Stimulated activated CD4-positive, alpha-beta T cell treated with anti-CD3 and anti-CD28 coated beads, TNF-alpha, amount 100 ng/mL, for 1 hour (primary cell): Measurements from ENCODE around the gene SLC38A8.

Experiments used
- DNase-seq, 3 donors: peaks; one replicate each; pipeline ENCODE4 v3.0.0-alpha.2; 2020; ENCODE audit warnings: low read depth in 3 of 3, low spot score in 1 of 3

Gene SLC38A8

DNA sequence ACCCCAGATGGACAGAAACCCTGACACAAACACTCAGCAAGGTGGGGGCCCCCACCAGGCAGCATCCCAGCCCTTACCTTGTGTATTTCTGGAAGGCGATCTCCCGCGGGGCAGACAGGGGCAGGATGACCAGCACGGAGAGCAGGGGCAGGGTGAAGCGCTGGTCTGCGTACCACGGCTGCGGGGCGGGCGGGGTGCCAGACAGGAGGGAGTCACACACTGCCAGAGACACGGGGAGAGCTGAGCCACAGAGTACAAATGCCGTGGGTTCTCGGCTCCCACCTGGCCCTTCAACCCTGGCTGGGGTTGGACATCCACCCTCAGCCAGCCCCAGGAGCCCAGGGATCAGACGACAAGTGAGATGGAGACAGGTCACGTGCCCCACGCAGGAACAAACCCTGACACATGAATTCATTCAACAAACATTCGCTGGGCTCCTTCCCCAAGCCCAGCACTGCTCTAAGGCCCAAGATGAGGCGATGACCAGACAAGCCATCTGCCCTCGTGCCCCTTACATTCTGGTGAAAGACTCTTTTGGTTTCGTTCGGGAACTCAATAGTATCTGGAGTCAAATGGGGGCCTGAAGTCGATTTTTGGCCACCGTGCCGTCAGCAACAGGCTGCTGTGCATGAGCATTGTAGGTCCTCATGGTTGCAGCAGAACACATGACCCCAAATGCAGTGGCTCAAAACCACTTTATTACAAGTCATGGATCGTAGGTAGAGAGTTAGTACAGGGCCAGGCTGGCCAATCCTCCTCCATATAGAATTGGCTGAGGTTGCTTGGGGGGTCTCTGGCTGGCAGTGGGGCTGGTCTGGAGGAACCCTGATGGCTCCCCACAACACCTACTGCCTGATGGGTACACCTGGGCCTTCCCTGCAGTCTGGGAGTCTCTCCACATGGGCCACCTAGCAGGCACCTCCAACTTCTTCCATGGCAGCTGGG, 9.1 kb downstream of the SLC38A8 start:
- no peak for DNase-seq

DNA sequence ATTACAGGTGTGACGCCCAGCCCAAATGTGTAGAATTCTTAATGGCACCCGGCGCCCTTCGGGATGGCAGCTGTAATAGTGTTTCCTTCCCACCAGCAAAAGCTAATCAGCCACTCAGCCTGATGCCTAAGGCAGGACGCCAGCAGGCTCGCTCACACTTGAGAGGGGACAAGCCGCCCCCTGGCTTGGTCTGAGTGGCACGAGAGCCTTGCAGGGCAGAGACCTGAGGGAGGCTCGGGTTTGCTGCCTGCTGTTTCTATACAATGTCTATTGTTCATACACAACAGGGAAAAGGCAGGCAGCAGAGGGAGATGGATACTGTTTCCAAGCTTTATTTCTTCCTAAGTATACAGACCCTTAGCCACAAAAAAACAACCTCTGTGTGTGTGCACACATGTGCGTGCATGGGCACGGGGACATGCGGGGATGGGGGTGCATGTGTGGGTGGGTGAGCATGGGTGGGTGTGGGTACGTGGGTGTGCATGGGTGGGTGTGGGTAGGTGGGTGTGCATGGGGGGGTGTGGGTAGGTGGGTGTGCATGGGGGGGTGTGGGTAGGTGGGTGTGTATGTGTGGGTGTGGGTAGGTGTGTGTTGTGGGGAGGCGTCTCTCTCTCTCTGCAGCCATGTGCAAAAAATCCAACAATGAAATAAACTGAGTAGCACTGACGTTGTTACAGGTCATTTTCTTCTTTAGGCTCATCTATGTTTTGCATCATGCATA, 10.0 kb downstream of the SLC38A8 start:
- DNase-seq, result no peak

DNA sequence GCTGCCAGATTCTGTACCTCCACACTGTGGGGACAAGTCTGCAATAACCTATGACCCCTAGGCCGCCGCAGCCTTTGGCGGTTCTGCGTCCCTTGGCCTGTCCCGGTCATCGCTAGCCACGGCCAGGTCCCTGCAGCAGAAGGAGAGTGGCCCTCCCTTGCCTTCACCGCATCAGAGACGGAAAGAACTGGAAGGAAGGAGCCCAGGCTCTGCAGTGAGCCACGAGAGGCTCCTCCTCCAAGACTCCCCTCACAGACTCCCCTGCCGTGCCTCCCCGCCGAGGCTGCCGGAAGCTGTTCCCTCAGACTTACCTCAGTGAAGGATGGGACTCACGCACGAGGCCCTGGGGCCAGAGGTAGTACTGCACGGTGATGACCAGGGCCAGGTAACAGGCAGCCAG, 11.0 kb downstream of the SLC38A8 start:
- no peak for DNase-seq

DNA sequence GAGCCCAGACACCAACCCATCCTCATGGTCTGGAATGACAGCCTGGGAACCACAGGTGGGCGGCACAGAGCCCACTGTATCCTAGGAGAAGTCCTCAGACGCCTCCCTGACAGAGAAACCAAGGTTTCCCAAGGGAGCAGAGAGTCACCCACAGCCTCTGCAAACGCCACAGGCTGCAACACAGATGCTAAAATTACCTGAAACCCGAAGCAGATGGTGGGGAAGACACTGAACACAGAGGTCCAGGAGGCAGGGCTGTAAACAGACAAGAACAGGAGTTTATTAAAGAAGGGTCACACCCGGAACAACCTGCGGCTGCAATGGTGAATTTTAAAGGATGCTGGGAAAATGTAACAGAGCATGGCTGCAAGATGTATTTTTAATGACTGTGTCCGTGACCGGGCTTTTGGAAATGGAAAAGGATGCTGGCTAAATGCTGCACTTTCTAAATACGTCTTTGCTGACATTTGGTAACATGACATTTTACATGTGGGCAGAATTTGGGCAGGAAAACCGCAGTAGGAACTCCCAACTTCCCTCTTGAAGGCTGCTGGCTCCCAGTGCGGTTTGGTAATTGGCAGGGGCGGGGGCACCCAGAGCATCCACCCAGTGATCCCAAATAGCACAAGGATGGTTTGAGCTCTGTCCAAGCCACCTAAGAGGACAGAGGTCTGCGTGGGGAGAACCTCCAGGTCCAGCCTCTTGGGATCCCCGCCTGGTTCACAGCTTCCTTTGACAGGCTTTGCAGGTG, 13.1 kb downstream of the SLC38A8 start:
- no peak for DNase-seq

- no peak for DNase-seq
Observed at GRCh38 chr16:84027625-84028024, 15.0 kb downstream of the SLC38A8 start.

- no peak for DNase-seq
Observed at GRCh38 chr16:84026606-84027005, 16.0 kb downstream of the SLC38A8 start.

DNA sequence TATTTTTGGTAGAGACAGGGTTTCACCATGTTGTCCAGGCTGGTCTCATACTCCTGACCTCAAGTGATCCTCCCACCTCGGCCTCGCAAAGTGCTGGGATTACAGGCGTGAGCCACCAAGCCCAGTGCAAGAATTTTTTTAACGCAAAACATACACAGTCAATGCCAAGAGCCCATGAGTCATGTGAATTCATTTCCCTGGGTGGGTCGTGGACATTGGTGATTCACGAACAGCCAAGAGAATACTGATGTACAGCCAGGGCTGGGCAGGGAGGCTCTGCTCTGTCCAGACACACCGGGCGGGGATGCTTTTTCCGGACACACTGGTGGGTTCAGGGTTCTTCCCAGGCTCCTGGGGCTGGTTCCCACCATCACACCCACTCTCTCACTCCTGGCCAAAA, 17.7 kb downstream of the SLC38A8 start:
- DNase-seq, result no peak

DNA sequence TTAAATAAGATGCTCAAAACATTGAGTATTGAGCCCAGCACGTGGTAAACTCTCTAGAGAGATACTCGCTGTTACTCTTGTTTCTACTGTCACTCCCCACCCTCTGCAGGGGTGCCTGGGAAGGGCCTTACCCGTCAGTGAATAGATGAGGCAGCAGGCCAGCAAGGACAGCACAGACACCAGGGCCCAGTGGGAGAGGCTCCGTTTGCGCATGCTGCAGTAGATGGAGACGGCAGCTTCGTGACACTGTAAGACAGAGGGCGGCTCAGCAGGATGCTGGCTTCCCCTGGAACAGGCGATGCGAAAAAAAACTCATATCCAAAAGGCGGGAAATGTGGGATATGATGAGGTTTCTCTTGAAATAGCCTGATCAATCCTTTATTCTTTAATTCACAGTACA, 20.0 kb downstream of the SLC38A8 start:
- DNase-seq, result no peak

DNA sequence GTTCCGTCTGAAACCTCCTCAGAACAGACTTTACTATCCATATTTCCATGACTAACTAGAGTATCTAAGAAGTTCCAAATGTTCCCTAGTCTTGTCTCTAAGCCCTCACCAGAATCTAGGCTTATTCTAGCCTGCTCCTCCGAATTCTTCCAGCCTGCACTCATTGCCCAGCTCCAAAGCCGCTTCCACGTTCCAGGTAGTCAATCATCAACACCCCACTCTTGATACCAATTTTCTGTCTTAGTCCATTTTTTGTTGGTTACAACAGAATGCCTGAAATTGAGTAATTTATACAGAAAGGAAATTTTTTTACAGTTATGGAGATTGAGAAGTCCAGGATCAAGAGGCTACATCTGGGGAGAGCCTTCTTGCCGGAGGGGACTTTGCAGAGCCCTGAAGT, 21.1 kb downstream of the SLC38A8 start:
- DNase-seq, result no peak

DNA sequence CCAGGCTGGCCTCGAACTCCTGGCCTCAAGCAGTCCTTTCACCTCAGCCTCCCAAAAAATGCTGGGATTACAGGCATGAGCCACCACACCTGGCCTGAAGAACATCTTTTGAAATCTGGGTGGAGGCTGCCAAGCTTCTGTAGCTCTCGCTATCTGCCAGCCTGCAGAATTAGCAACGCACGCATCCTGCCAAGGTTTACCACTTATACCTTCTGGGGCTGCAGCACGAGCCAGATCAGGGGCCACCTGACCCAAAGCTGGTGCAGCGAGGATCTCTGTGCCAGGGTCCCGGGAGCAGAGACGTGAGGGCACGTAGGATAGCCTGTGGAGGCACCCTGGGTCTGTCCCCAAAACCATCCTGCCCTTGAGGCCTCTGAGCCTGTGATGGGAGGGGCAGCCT, 22.2 kb downstream of the SLC38A8 start:
- no peak for DNase-seq

DNA sequence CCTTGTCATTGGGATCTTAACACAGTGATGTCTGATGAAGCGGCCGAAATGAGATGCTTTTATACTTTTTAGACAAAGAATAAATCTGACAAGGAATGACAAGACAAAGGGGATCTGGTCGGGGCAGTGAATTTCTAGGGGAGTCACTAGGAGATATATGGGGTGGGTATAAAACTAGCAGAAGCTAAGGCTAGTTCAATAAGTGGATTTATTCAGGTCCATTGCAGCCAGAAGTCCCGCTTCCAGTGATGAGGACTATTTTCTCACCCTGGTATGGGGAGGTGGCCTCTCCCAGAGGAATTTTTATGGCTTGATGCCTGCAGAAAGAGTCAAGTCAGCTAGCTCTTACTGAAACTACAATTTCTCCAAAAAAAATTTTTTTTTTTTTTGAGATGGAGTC, 23.9 kb downstream of the SLC38A8 start:
- no peak for DNase-seq

DNA sequence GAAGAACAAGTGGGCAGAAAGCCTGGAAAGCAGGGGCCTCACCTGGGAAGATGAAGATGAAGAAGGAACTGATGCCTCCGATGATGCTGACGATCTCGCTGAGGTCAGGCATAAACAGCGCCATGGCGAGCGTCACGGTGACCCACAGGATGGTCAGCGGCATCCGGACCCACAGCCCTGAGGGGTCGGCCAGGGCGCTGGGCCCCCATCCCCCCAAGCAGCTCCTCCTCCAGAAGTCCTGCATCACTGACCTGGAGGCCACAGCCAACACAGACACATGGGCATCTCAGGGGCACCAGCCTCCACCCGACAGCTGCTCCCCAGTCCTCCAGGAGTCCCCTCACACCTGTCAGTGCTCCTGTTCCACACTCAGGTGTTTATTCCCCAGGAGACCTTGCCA, 26.1 kb downstream of the SLC38A8 start:
- no peak for DNase-seq

DNA sequence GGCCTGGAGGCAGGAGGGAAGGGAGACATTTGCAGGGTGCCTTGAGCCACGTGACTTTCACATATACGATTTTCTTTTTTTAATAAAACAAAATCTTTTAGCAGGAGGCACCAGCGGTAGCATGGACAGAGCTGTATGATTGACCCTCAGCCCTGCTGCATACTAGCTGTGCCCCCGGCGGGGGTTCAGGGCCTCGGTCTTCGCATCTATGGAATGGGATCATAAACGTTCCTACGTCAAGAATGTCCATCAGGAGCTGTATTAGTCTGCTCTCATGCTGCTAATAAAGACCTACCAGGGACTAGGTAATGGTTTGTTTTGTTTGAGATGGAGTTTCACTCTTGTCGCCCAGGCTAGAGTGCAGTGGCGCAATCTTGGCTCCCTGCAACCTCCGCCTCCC, 27.2 kb downstream of the SLC38A8 start:
- DNase-seq, result no peak

- DNase-seq, result no peak
Observed at GRCh38 chr16:84014570-84015327, 27.8 kb downstream of the SLC38A8 start.

DNA sequence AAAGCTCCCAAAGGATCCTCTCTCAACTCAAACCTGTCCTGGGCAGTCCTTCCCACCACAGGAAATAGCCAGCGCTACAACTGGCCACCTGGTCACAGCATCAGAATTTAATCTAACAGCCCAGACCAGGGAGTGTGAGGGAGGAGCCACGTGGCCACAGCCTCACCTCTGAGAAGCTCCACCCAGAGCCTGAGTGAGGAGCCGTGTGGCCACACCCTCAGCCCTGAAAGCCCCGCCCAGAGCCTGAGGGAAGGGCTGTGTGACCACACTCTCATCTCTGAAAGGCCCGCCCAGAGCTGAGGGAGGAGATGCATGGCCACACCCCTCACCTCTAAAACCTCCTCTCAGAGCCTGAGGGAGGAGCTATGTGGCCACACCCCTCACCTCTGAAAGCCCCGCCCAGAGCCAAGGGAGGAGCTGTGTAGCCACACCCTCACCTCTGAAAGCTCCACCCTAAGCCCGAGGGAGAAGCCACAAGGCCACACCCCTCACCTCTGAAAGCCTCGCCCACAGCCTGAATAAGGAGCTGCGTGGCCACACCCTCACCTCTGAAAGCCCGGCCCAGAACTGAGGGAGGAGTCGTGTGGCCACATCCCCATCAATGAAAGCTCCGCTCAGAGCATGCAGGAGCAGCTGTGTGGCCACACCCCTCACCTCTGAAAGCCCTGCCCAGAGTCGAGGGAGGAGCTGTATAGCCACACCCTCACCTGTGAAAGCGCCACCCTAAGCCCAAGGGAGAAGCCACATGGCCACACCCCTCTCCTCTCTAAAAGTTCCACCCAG, 28.6 kb downstream of the SLC38A8 start:
- DNase-seq, result peak in 1 of 3 donors; percentile 12

DNA sequence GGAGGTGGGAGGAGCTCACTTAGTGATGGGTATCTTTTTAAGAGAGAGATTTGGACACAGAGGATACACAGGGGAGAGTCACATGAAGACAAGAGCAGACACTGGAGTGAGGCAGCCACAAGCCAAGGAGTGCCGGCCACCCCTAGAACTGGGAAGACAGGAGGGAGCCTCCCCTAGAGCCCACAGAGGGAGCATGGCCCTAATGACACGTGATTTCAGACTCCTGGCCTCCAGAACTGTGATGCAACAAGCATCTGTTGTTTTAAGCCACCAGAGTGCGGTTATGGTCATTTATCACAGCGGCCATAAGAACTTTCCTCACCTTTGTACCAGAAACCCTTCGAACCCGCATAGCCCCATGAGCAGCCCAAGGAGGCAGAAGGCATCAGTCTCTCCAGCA, 33.3 kb downstream of the SLC38A8 start:
- DNase-seq, result no peak

DNA sequence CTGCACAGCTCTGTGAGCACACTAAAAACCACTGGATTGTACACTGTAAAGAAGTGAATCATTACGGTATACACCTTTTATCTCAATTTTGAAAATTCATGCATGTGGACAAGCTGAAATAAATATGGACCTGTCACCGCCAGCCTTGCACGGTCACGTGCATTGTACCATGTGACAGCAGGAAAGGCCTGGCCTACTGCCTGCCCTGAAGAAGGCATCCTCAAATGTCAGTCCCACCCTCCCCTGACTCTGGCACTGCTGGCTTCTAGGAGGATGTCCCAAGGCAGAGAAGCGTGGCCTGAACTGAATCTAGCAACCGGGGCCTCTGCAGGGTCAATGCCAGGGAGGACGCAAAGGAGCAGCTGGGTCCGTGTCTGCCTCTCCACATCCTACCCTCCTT, 34.6 kb downstream of the SLC38A8 start:
- no peak for DNase-seq

- DNase-seq, result no peak
Observed at GRCh38 chr16:84007520-84007919, 35.1 kb downstream of the SLC38A8 start.

DNA sequence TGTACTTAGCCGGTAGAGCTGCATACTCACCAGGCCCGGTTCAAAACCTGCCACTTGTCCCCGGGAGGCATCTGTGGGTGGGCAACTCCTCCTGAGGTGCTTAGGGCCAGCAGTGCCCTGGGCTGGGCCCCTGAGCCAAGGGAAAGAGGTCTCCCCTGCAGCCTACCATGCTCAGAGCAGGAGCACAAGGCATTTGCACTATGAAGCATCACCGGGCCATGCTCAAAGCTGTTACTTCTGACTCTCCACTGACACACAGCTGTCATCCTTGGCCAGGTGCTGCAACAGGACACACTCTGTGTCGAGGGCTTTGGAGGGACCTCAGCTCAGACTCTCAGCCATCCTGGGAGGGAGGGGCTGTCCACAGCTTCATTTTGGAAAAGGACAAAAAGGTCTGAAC, 37.2 kb downstream of the SLC38A8 start:
- no peak for DNase-seq

DNA sequence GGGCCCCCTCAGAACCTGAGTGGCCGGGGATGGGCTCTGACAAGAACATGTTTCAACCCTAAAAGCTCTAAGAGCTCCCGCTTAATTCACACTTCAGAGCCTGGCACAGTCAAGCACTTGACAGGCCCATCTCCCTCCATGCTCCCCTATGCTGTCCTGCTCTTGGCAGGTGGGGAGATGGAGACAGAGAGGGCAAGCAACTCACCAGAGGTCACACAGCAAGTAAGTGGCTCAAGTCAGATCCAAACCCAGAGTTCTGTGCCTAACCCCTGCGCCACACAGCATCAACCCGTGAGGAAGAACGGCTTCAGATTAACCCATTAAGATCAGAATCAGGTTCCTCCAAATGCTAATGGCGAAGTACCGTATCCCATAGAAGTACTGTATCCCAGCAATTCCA, 38.2 kb downstream of the SLC38A8 start:
- no peak for DNase-seq
